HL-60/S4 treated with phorbol 12-myristate 13-acetate at 8.2 ng/mL for 4 days and 3 days (cell line): ENCODE measurements around the gene MANBA.

Experiments used
- in situ Hi-C: fragments of 300-500 bp; cut with MboI; formaldehyde crosslinking; loops from 2 replicates; pipeline ENCODE4 v1.15.0; 2022; ENCODE audit warnings: low sequenced_read_pairs

Gene MANBA

DNA sequence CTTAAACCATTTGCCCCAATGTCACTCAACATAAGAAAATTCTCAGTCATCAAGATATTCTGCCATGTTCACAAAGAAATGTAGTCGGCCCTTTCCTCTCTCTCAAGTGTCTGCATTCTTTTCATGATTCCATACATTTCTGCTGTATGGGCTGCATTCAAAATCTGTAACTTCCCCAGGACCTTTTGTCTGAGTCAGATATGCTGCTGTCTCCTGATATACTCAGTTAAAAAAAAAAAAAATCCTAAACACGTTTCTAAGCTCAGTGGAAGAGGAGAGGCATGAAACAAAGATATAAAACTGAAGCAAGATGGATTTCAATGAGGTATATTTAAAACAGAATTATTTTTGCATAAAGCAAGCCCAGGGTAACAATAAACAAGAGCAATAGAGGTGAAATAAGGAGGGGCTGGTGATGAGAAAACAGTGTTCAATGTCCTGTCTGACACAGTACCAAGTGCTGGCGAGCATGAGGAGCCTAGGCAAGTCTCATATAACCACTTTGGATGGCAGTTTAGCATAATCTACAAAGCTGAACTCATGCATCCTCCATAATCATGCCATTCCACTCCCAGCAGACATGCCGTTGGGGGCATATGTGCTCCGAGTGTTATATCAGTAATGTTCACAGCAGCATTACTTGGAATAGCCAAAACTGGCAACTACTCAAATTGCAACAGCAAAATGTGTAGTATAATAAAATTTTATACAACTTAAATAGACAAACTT, 76.7 kb downstream of the MANBA start:
- in situ Hi-C loops: no loop called here

- in situ Hi-C loops: no loop called here
These were observed 82.0 kb downstream of the MANBA start for GRCh38 chr4:102678695-102679335.

DNA sequence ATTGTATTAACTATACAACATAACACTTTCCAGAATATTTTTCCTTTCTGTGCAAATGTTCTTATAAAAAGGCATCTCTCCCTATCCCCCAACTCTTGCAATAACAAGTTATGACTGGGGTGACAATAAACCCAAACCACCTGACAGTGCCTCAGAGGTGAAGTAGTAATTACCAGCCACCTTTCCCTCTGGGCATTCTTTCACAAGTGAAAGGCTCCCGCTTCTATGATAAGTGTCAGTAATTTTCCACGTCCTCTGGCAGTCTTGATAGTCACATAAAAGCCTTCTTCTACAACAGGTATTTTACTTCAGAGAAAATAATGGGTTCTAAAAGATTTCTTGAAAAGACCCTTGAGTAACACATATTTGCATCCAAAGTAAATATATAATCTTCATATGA, 82.7 kb downstream of the MANBA start:
- in situ Hi-C loops: no loop called here

GRCh38 chr4:102675141-102675540, 85.6 kb downstream of the MANBA start:
- in situ Hi-C loops: no loop called here

- in situ Hi-C loops: no loop called here
These were observed 93.8 kb downstream of the MANBA start for GRCh38 chr4:102667001-102667400.

- in situ Hi-C loops: no loop called here
These were observed 95.2 kb downstream of the MANBA start for GRCh38 chr4:102665527-102665926.

- in situ Hi-C loops: no loop called here
These were observed 97.7 kb downstream of the MANBA start for GRCh38 chr4:102663073-102663472.

DNA sequence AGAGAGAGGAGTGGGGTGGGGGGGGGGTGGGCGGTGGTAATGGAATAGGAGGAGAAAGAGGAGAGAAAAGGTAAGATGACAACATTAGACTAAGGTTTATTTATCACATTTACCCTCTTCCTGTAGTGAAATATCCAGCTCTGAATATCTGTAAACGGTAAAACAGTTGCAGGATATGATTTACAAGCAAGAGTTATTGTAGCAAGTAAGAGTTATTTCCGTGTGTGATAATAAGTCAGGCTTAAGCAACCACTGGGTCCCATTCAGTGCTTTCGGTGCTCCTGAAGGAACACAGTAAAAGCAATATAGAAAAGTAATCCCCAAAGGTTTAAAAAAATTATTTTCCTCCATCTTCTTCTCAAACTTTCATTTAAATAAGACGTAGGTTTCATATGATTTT, 103.6 kb downstream of the MANBA start:
- in situ Hi-C loops: no loop called here

- in situ Hi-C loops: no loop called here
These were observed 113.7 kb downstream of the MANBA start for GRCh38 chr4:102647117-102647516.

DNA sequence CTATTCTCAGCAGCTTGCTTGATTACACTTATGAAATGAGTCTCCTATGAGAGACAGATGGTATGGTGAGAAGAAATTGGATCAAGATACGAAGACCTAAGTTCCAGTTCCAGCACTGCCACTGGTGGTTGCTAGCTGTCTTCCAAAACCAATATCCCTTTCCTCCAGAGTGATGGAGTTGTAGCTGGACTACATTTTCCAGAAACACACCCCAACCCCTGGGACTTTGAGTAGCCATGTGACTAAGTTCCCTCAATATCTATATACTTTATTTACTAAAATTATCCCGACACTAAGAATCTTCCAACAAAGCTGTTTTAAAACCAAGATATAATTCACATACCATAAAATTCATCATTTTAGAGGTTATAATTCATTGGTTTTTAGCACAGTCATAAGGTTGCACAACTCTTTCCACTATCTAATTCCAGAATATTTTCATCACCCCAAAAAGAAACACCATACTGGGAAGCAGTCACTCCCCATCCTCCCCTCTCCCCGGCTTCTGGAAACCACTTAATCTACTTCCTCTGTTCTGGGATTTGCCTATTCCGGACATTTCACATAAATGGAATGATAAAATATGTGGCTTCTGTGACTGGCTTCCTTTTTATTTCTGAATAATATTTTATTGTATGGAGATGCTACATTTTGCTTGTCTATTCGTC, 118.0 kb downstream of the MANBA start:
- in situ Hi-C loops: no loop called here

DNA sequence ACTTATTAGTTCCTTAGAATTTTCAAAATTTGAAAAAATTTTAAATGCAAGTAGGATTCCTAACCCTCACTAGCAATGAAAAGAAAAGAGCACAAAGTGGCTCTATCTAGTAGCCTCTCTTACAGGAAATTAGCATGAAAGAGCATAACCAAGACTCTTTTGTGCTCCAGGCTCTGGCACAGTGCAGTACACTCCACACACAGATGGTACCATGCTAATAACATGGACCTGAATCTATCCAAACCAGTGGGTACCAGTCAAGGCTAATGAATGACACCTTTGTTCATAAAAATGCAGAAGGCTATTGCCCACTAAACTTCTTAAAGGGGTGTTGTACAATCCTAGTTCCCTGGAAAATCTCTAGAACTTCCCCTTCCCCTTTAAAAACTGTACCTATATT, 119.0 kb downstream of the MANBA start:
- in situ Hi-C loops: no loop called here

GRCh38 chr4:102640669-102641068, 120.1 kb downstream of the MANBA start:
- in situ Hi-C loops: no loop called here

DNA sequence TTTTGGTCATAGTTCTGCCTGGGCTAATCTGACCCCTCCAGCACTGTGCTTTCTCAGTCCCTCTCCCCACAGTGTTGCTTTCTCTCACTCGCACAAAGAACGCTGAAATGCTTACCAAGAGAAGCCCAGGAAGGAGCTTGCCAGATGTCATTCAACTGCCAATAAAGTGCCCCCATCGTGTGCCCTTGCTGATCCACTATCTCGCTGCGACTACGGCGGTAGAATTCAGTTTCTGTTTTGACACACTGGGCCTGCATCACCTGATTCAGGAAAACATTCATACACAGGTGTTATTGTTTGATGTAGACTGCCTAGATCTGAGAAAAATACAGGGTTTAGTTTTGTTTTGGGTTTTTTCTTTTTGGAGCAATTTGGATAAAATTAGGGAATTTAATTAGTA, 121.2 kb downstream of the MANBA start:
- in situ Hi-C loops: no loop called here

DNA sequence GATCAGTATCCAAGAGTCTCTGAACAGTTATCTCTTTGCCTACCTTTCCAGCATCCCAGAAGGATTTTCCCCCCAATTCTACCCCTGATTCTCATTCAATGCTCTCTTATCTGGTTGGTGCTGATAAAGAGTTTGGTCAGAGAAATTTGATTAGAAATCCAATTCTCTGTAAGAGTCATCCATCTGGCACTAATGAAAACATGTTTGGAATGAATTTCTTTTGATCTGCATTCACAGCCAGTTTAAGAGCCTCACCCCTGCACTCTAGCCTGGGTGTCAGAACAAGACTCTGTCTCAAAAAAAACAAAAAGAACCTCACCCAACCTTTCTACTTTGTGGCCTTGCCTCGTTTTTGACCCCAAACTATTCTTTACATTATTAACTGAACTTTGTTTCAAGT, 122.1 kb downstream of the MANBA start:
- in situ Hi-C loops: no loop called here

GRCh38 chr4:102637391-102637790, 123.4 kb downstream of the MANBA start:
- in situ Hi-C loops: no loop called here

DNA sequence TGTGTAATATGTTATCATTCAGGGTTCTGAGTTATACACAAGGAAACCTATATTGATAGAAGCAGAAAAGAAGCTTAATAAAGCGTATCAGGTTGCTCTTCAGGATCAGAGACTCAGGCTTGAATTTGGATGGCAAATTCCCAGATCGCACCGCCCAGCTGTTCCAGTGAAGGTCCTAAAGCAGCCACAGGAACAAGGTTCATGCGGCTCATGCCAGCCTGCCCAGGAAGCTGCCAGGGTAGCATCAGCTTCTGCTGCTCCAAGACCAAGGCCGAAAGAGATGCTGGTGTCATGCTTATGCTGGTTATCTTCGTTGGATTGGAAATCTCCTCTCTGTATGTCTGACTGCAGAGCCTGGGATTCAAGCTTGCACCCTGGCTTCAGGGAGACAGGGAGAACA, 127.7 kb downstream of the MANBA start:
- in situ Hi-C loops: no loop called here

GRCh38 chr4:102632241-102633065, 128.3 kb downstream of the MANBA start:
- in situ Hi-C loops: no loop called here

DNA sequence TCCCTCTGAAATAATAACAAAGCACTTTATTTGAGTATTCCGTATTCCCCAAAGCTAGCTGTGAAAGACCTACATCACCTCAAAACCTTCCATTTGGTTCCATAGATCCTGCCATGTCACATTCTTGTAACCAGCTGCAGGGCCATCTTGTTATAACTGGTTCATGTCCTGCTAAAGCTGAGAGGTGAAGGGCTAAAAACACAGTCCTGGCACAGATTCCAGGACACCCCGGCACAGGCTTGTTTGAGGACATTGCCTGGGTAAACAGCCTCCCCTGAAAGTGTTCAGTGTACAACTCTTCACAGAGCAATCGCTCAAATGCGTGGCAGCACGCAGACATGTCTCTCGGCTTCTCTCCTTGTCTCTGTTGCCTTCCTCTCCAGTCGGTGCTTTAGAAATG, 129.2 kb downstream of the MANBA start:
- in situ Hi-C loops: no loop called here

DNA sequence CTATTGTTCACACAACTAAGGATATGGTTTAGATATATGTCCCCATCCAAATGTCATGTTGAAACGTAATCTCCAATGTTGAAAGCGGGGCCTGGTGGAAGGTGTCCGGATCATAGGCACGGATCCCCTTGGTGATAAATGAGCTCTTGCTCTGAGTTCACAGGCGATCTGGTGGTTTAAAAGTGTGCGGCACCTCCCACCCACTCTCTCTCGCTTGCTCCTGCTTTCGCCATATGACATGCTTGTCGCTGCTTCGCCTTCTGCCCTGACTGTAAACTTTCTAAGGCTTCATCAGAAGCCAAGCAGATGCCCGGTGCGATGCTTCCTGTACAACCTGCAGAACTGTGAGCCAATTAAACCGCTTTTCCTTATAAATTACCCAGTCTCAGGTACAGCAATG, 131.1 kb downstream of the MANBA start:
- in situ Hi-C loops: loop anchor here (10.0 kb wide), 1 partner anchor 375 kb away; no protein-coding TSS in a partner anchor

DNA sequence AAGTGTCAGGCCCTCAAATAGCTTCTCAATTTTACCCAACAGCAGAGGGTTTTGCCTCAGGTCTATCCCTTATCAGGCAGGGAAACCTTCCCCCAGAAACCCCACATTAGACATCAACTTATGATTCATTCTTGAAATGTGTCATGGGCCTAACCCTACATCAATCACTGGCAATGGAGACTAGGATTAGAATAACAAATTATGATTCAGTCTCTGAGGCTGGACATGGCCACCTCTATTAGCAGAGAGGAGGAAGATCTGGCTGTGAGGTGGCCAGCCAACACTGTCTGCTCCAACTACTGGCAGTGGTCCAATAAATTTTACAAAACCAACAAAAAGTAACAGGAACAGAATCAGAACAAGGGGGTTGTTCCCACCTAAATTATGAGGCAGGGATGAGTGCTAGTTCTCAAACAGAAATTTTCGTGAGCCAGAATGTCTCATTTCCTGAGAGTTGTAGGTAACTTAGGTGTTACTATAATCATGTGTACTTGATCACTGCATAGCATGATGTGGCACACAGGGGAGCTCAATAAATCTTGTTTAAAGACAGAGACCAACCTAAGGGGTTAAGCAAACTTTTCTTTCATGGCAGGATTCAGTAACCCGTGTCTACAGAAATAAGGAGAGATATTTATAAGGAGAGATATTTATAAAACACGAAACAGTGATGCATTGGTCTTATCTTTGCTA, 132.8 kb downstream of the MANBA start:
- in situ Hi-C loops: loop anchor here (10.0 kb wide), 1 partner anchor 377 kb away; no protein-coding TSS in a partner anchor
